D721Med (cell line): ENCODE results near the gene MINDY2.
"Not testable (repeated sequence)": the region's sequence is repeated elsewhere in the genome, so short reads cannot be mapped to it uniquely, and the experiment has no call there.

Experiments used
- DNase-seq: peaks from one replicate; pipeline ENCODE4 v3.0.0; 2011; ENCODE audit warnings: low spot score; ENCODE audit not compliant: insufficient read length
- FAIRE-seq: peaks from 2 replicates; lab custom pipeline; 2011; peaks lifted over from hg19 to GRCh38; lab: Jason Lieb, UNC
- CTCF ChIP-seq: IDR thresholded peaks from 2 replicates; pipeline ENCODE4 v1.5.1; 2012; ENCODE audit warnings: mild to moderate bottlenecking, control low read depth; ENCODE audit not compliant: insufficient read depth; ENCODE audit errors: missing control alignments

Gene MINDY2

DNA sequence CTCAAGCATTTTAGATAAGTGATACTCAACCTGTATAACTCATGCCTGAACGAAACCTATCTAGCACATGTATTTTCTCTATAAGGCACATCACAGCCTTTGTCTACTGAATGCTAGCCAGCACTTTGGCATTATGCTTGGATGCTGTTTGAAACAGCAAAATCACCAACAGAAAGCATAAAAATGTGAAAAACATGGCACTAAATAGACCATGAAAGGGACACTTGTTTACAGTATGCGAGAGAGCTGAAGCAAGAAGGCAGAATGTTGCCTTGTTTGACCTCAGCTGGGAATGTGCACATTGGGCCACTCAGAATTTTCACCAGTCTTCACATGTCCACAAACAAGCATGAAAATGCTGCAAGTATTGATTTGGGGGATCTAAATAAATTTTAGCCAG is 59.5 kb downstream of the MINDY2 start:
- FAIRE-seq (no peak), DNase-seq (no peak)
- TF ChIP-seq CTCF: no peak

DNA sequence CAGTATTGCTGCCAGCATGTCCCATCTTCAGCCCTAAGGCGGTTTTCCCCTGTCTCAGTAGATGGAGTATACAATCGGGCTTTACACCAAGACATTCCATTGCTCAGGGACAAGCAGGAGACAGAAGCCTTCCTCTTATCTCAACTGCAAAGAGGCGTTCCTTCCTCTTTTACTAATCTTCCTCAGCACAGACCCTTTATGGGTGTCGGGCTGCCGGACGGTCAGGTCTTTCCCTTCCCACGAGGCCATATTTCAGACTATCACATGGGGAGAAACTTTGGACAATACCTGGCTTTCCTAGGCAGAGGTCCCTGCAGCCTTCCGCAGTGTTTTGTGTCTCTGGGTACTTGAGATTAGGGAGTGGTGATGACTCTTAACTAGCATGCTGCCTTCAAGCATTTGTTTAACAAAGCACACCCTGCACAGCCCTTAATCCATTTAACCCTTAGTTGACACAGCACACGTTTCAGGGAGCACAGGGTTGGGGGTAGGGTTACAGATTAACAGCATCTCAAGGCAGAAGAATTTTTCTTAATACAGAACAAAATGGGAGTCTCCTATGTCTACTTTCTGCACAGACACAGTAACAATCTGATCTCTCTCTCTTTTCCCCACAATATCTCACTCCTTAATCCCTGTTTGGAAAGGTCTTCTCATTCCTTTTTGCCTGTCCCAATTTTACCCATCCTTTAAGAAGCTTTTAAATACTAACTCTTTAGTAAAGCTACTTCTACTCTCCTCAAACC is 62.8 kb downstream of the MINDY2 start:
- not testable (repeated sequence) for FAIRE-seq, DNase-seq

- DNase-seq (no peak), FAIRE-seq (no peak)
- TF ChIP-seq CTCF: peak; percentile 53
These were observed 68.4 kb downstream of the MINDY2 start for GRCh38 chr15:58839485-58839884.

GRCh38 chr15:58840048-58840447 is 68.9 kb downstream of the MINDY2 start:
- DNase-seq: no peak
- TF ChIP-seq CTCF: no peak
- FAIRE-seq: no peak

DNA sequence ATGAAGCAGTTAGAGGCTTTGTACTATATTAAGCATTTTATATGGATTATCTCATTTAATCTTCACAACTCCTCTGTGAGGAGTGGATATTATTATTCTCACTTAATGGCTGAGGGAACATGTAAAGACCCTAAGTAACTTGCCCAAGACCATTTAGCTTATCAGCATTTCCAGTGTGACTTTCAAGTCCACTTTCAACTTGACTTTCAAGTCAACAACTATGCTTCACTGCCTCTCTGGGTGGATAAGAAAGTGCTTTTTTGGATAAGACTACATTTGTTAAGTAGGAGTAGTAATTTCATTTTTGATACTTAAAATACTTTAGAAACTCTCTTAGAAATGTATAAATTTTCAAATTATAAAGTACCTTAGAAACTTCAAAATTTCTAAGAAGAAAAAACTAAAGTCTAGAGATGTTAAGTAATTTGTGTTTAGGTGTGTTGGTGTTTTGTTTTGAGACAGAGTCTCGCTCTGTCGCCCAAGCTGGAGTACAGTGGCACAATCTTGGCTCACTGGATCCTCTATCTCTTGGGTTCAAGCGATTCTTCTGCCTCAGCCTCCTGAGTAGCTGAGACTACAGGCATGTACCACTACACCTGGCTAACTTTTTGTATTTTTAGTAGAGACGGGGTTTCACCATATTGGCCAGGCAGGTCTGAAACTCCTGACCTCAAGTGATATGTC is 71.8 kb downstream of the MINDY2 start:
- FAIRE-seq (no peak), DNase-seq (no peak)
- TF ChIP-seq CTCF: no peak

DNA sequence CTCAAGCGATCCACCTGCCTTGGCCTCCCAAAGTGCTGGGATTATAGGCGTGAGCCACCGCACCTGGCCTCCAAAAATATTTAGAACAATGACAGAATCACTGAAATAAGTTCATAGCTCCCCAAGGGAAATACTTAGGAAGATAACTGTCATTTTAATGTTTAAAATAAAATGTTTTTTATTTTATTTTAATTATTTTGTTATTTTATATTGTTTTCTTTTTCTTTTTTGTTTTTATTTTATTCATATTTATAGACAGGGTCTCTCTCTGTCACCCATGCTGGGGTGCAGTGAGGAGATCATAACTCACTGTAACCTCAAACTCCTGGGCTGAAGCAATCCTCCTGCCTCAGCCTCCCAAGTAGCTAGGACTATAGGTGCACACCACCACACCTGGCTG is 80.1 kb downstream of the MINDY2 start:
- not testable (repeated sequence) for FAIRE-seq, DNase-seq

GRCh38 chr15:58852347-58852746 is 81.2 kb downstream of the MINDY2 start:
- DNase-seq (no peak), FAIRE-seq (no peak)
- TF ChIP-seq CTCF: peak; percentile 5

DNA sequence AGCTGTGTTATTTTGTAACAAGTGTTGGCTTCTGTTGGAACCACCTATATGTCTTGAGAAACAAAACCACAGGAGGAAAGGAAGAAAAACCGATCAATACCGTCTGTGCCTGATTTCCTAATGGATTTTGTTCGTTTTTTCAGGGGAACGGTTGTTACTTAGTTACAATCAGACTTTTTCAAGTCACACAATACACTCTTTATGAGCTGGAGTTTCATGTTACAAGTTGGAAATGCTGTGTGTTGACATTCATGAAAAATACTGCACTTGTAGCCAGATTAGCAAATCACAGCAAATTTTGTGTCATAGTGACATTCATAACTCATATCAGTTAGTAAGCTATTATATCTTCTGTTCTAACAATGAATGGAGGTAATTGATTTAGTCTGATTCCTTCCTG is 83.5 kb downstream of the MINDY2 start:
- DNase-seq: no peak
- no peak for TF ChIP-seq CTCF
- FAIRE-seq: no peak
